A549 (cell line): ENCODE data around the gene ADGRE1. TPM values are rescaled to one million over a fixed set of nuclear protein-coding genes. Genes with fewer than 3 reads are reported as not detected.

ENCODE experiments used
- ATAC-seq, 2 experiments: fragments of 200-7000 bp in 1 of 2; fragments of >200 bp in 1 of 2; cut with Nextera tagmentation in 1 of 2; cut with Tn5 transposase in 1 of 2; 3 replicates each; pipeline versions ENCODE4 v1.8.0 to v1.9.1; 2018 to 2020; ENCODE audit warnings: mild to moderate bottlenecking in 1 of 2, moderate library complexity in 1 of 2
- CTCF ChIA-PET: fragments of 300-600 bp; sonication (Branson Sonifier 250); formaldehyde crosslinking; extraction: SDS; loops from one replicate; lab custom pipeline; 2021; ENCODE audit warnings: antibody characterized with exemption, inconsistent platforms; lab: Yijun Ruan, JAX
- POLR2A ChIA-PET: fragments of 350-600 bp; formaldehyde crosslinking; extraction: SDS; loops from one replicate; lab custom pipeline; 2021; ENCODE audit warnings: antibody characterized with exemption, inconsistent platforms; lab: Yijun Ruan, JAX
- DNase-seq, 2 experiments: peaks; one replicate each; pipeline versions ENCODE4 v3.0.0 to v3.0.0-alpha.2; 2011 to 2016; ENCODE audit warnings: low read depth in 1 of 2, low spot score in 1 of 2
- FAIRE-seq: peaks from 2 replicates; lab custom pipeline; 2011; peaks lifted over from hg19 to GRCh38; lab: Jason Lieb, UNC
- H3K27ac ChIP-seq, 2 experiments: fragments of >200 bp; sonication (Bioruptor Twin); formaldehyde crosslinking; 3 replicates each; pipeline ENCODE4 v1.5.1; 2016 to 2017
- H3K4me1 ChIP-seq: fragments of >200 bp; sonication (Bioruptor Twin); formaldehyde crosslinking; 3 replicates; pipeline ENCODE4 v1.6.1; 2016
- H3K4me2 ChIP-seq: fragments of >200 bp; sonication (Bioruptor Twin); formaldehyde crosslinking; 3 replicates; pipeline ENCODE4 v1.6.1; 2016
- H3K4me3 ChIP-seq: fragments of >200 bp; sonication (Bioruptor Twin); formaldehyde crosslinking; 3 replicates; pipeline ENCODE4 v1.5.1; 2016
- H3K9me3 ChIP-seq: fragments of >200 bp; sonication (Bioruptor Twin); formaldehyde crosslinking; 3 replicates; pipeline ENCODE4 v1.6.1; 2016
- ATOH8 ChIP-seq: fragments of 250-450 bp; sonication (Bioruptor Pico); IDR thresholded peaks from 2 replicates; pipeline ENCODE4 v1.5.0; 2020; ENCODE audit warnings: low read depth, mild to moderate bottlenecking, moderate library complexity
- CHD2 ChIP-seq: fragments of 150-350 bp; IDR thresholded peaks from 2 replicates; pipeline ENCODE4 v1.6.1; 2014; ENCODE audit warnings: low read length; ENCODE audit not compliant: partially characterized antibody
- CTCF ChIP-seq: fragments of >200 bp; sonication (Bioruptor Twin); formaldehyde crosslinking; IDR thresholded peaks from 3 replicates; pipeline ENCODE4 v1.5.1; 2016
- EHMT2 ChIP-seq: fragments of 200-600 bp; sonication (generic); IDR thresholded peaks from 2 replicates; pipeline ENCODE4 v1.6.1; 2016; ENCODE audit warnings: antibody characterized with exemption, low read depth, mild to moderate bottlenecking, moderate library complexity
- ESRRA ChIP-seq: fragments of 150-350 bp; IDR thresholded peaks from 2 replicates; pipeline ENCODE4 v1.6.1; 2014; ENCODE audit warnings: mild to moderate bottlenecking, low read length, borderline replicate concordance
- FOSL2 ChIP-seq, 2 experiments: fragments of 450-650 bp in 1 of 2; fragments of >200 bp in 1 of 2; sonication (Bioruptor Twin) in 1 of 2; formaldehyde crosslinking; IDR thresholded peaks; 2 replicates each; pipeline versions ENCODE4 v1.5.0 to v1.6.1; 2016 to 2020; ENCODE audit warnings: mild to moderate bottlenecking in 1 of 2, moderate library complexity in 1 of 2
- HDAC2 ChIP-seq: fragments of 200-600 bp; sonication (generic); IDR thresholded peaks from 2 replicates; pipeline ENCODE4 v1.6.1; 2016
- HES2 ChIP-seq: fragments of >200 bp; sonication (Bioruptor Twin); formaldehyde crosslinking; IDR thresholded peaks from 2 replicates; pipeline ENCODE4 v1.6.1; 2016
- HEYL ChIP-seq: fragments of 250-450 bp; sonication (Bioruptor Pico); IDR thresholded peaks from 2 replicates; pipeline ENCODE4 v1.8.0; 2021; ENCODE audit warnings: mild to moderate bottlenecking, moderate library complexity
- HOXA7 ChIP-seq: fragments of 250-450 bp; sonication (Bioruptor Pico); IDR thresholded peaks from 2 replicates; pipeline ENCODE4 v1.5.0; 2020; ENCODE audit warnings: mild to moderate bottlenecking, moderate library complexity
- HOXB13 ChIP-seq: fragments of 250-450 bp; sonication (Bioruptor Pico); IDR thresholded peaks from 2 replicates; pipeline ENCODE4 v1.5.0; 2020; ENCODE audit warnings: low read depth, mild to moderate bottlenecking, moderate library complexity
- KDM1A ChIP-seq: fragments of 200-600 bp; sonication (generic); IDR thresholded peaks from 2 replicates; pipeline ENCODE4 v1.6.1; 2016; ENCODE audit warnings: low read depth, mild to moderate bottlenecking
- MAFK ChIP-seq: fragments of 450-650 bp; IDR thresholded peaks from 2 replicates; pipeline ENCODE4 v1.6.1; 2014; ENCODE audit not compliant: partially characterized antibody
- NFE2L2 ChIP-seq: fragments of 150-350 bp; conservative IDR thresholded peaks from 2 replicates; pipeline ENCODE4 v1.6.1; 2014; ENCODE audit warnings: low read length
- REST ChIP-seq: fragments of 200-600 bp; sonication (generic); IDR thresholded peaks from 2 replicates; pipeline ENCODE4 v1.6.1; 2016; ENCODE audit warnings: antibody characterized with exemption, mild to moderate bottlenecking, moderate library complexity
- SREBF2 ChIP-seq: fragments of 450-650 bp; IDR thresholded peaks from 2 replicates; pipeline ENCODE4 v1.6.1; 2014; ENCODE audit warnings: mild to moderate bottlenecking, moderate library complexity
- ZFP36 ChIP-seq: fragments of 450-650 bp; IDR thresholded peaks from 2 replicates; pipeline ENCODE4 v1.6.1; 2014; ENCODE audit warnings: borderline replicate concordance; ENCODE audit not compliant: partially characterized antibody
- WGBS: methylation state at CpG from one replicate; pipeline ENCODE4 v1.1.6; 2017; ENCODE audit errors: missing lambda C conversion rate; 5-methylcytosine and 5-hydroxymethylcytosine counted together
- polyA plus RNA-seq, 4 experiments: library from polyadenylated mRNA; depleted of rRNA in 3 of 4; stranded (reverse); fragments of >200 nt; fragmentation: RNase III in 1 of 4; extraction: RNeasy Plus Mini Kit Qiagen cat#74134 plus additional on column Dnase treatment in 1 of 4; gene quantifications; 2 replicates in 3 of 4; 3 replicates in 1 of 4; pipeline ENCODE4 v1.2.3, GENCODE V29; 2011 to 2017
- TF ChIP-seq, protein P1 (sequence below): fragments of >200 bp; sonication (Bioruptor Twin); formaldehyde crosslinking; IDR thresholded peaks from 3 replicates; pipeline ENCODE4 v1.6.1; 2016

ADGRE1 gene
- polyA plus RNA-seq, 2 of the 4 experiments (the other 2 are of a cell fraction): 3.6 to 4.8 TPM

GRCh38 chr19:6890401-6890913 lies 3.1 kb downstream of the ADGRE1 start:
- Histone ChIP-seq H3K9me3 (peaks cover 13% of the 10 kb centered on the region; the same call in 1 of the 3 replicates), H3K4me3 (no peak overlapping the region), H3K4me2 (no peak overlapping the region), H3K4me1 (no peaks in the 10 kb centered on the region), H3K27ac (no peak overlapping the region)
- ChIA-PET POLR2A (no interaction called here), CTCF (interaction anchor here (1.0 to 1.9 kb wide), 2 partner anchors 26 to 152 kb away, joined by 3 to 10 read pairs; no protein-coding TSS in a partner anchor)
- 0% methylated on average over 3 of the region's 3 CpGs for WGBS
- TF ChIP-seq NFE2L2 (no peak), HES2 (no peak), CHD2 (no peak), HEYL (CRISPR knock-in tag) (no peak), HDAC2 (no peak), SREBF2 (no peak), ATOH8 (CRISPR knock-in tag) (no peak), HOXA7 (CRISPR knock-in tag) (no peak), KDM1A (no peak), MAFK (no peak), REST (no peak), ZFP36 (no peak), HOXB13 (CRISPR knock-in tag) (no peak), FOSL2 (IDR thresholded peaks at IDR 0.05) (no peak), FOSL2 (CRISPR knock-in tag; IDR thresholded peaks at IDR 0.05) (no peak), CTCF (no peak)
- TF ChIP-seq, protein P1, sequence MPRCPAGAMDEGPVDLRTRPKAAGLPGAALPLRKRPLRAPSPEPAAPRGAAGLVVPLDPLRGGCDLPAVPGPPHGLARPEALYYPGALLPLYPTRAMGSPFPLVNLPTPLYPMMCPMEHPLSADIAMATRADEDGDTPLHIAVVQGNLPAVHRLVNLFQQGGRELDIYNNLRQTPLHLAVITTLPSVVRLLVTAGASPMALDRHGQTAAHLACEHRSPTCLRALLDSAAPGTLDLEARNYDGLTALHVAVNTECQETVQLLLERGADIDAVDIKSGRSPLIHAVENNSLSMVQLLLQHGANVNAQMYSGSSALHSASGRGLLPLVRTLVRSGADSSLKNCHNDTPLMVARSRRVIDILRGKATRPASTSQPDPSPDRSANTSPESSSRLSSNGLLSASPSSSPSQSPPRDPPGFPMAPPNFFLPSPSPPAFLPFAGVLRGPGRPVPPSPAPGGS: no peak
- ATAC-seq (no peak), DNase-seq (no peak), FAIRE-seq (no peak)

- FAIRE-seq (no peak), DNase-seq (no peak), ATAC-seq (no peak)
- no peak overlapping the region for H3K27ac ChIP-seq
- 0 out of 3 replicates have a peak overlapping the region, but pooled peaks have one; percentile 26 for H3K4me2 ChIP-seq
- ChIA-PET POLR2A (no interaction called here), CTCF (interaction anchor here (1.9 kb wide), 1 partner anchor 26 kb away, joined by 10 read pairs; no protein-coding TSS in a partner anchor)
- H3K4me1 ChIP-seq: no peaks in the 10 kb centered on the region
- H3K4me3 ChIP-seq: no peak overlapping the region
- 1% methylated on average over 8 of the region's 8 CpGs for WGBS
- TF ChIP-seq ESRRA (no peak), CHD2 (peak; percentile 47), EHMT2 (no peak), REST (0 out of 2 replicates have a peak, but pooled peaks have one; percentile 32)
- peaks cover 18% of the 10 kb centered on the region; the same call in 2 of the 3 replicates for H3K9me3 ChIP-seq
Observed at GRCh38 chr19:6890938-6891337, 3.6 kb downstream of the ADGRE1 start.
